Neutrophil (primary cell): ENCODE results near the gene GLIS1.

ENCODE experiments used
- H3K27ac ChIP-seq: fragments of 200-600 bp; sonication (generic); 2 replicates; pipeline ENCODE4 v1.5.1; 2016; ENCODE audit warnings: mild to moderate bottlenecking, moderate library complexity
- H3K27me3 ChIP-seq: fragments of 200-600 bp; sonication (generic); 2 replicates; pipeline ENCODE4 v1.6.0; 2016; ENCODE audit warnings: mild to moderate bottlenecking
- H3K36me3 ChIP-seq: fragments of 200-600 bp; sonication (generic); 2 replicates; pipeline ENCODE4 v1.5.1; 2017
- H3K4me1 ChIP-seq, 2 experiments: fragments of 200-600 bp in 1 of 2; sonication (generic) in 1 of 2; 1 replicate in 1 of 2; 2 replicates in 1 of 2; pipeline versions ENCODE4 v1.5.1 to v1.6.1; 2013 to 2016; ENCODE audit warnings: low read depth in 1 of 2, low read length in 1 of 2, mild to moderate bottlenecking in 1 of 2, moderate library complexity in 1 of 2; ENCODE audit not compliant: control insufficient read depth in 1 of 2, insufficient read depth in 1 of 2
- H3K4me3 ChIP-seq, 2 experiments: fragments of 200-600 bp in 1 of 2; sonication (generic) in 1 of 2; 1 replicate in 1 of 2; 2 replicates in 1 of 2; pipeline ENCODE4 v1.5.1; 2013 to 2016; ENCODE audit warnings: low read depth in 1 of 2, low read length in 1 of 2, mild to moderate bottlenecking in 1 of 2, moderate library complexity in 1 of 2
- H3K9me3 ChIP-seq: fragments of 200-600 bp; sonication (generic); 2 replicates; pipeline ENCODE4 v1.5.1; 2016
- TF ChIP-seq, protein P1 (sequence below): fragments of 200-600 bp; sonication (generic); IDR thresholded peaks from 2 replicates; pipeline ENCODE4 v1.5.1; 2016; ENCODE audit warnings: antibody characterized with exemption

GLIS1 gene

DNA sequence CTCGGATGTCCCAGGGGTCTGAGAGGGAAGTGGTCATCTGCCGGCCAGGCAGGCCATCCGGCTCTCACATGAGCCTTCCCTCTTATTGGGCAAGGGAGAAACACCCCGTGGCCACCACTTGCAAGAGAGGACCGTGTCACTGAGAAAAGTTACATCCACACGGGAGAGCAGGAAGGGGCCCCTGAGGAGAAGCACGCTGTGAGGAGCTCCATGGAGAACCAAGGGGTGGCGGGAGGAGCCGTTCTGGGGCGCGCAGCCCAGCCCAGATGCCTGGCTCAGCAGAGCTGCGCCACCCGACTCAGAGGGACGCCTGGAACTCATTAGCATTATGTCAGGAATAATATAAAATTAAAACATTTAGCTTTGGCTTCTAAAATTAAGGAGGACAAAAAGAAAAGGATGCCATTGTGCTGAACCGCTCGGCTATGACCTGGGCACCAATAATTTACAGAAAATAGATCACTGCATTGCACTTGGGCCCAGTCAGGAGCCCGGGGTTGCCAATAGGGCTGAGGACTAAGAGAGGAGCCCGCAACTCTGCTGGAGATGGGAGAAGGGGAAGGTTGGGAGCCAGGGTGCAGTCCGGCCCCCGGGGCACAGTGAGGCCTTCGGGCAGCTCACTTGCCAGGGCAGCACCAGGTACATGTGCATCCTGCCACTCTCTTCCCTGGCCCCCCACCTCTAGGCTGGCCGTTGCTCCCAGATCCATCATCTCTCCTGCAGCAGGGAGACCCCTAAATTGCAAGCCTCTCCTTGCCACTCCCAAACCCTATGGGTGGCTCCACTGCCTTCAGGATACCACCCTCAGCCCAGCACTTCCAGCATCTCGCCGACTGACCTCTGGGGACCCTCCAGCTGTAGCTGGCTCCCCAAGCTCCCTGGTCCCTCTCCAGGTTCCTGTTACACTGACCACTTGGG, 194.9 kb downstream of the GLIS1 start:
- Histone ChIP-seq H3K9me3 (no peaks in the 10 kb centered on the region), H3K36me3 (no peaks in the 10 kb centered on the region), H3K4me1 (no peaks in the 10 kb centered on the region), H3K27me3 (no peaks in the 10 kb centered on the region), H3K27ac (no peak overlapping the region), H3K4me3 (no peak overlapping the region)
- TF ChIP-seq, protein P1, sequence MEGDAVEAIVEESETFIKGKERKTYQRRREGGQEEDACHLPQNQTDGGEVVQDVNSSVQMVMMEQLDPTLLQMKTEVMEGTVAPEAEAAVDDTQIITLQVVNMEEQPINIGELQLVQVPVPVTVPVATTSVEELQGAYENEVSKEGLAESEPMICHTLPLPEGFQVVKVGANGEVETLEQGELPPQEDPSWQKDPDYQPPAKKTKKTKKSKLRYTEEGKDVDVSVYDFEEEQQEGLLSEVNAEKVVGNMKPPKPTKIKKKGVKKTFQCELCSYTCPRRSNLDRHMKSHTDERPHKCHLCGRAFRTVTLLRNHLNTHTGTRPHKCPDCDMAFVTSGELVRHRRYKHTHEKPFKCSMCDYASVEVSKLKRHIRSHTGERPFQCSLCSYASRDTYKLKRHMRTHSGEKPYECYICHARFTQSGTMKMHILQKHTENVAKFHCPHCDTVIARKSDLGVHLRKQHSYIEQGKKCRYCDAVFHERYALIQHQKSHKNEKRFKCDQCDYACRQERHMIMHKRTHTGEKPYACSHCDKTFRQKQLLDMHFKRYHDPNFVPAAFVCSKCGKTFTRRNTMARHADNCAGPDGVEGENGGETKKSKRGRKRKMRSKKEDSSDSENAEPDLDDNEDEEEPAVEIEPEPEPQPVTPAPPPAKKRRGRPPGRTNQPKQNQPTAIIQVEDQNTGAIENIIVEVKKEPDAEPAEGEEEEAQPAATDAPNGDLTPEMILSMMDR: no peak

DNA sequence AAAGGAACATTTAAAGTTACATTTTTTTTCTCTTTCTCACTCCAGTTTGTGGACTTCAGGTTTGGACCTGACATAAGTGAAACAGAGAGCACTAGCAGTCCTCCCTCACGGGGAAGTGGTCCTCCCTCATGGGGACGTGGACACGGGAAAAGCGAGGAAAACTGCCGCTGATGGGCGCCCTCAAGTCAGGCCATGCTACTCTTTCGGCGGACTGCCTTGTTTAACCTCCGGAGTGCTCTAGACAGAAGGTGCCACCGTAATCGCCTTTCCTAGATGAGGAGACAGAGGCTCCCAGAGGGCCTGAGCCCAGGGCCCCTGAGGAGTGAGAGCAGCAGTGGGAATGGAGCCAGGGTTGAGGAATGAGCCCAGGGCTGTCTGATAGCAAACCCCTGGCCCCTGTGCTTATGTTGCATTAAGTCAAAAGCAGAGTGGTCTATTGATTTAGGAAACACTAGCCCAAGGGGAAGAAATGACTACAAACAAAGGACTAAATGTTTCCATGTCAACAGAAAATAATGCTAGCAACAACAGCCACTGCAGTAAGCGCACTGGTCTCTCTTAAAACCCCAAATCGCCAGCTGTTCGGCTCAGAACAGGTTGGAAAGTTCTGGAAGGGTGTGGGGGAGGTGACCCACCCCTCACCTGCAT, 195.7 kb downstream of the GLIS1 start:
- H3K36me3 ChIP-seq: no peaks in the 10 kb centered on the region
- H3K9me3 ChIP-seq: no peaks in the 10 kb centered on the region
- H3K27ac ChIP-seq: no peak overlapping the region
- no peak overlapping the region for H3K4me3 ChIP-seq
- no peaks in the 10 kb centered on the region for H3K27me3 ChIP-seq
- TF ChIP-seq, protein P1: no peak
- no peaks in the 10 kb centered on the region for H3K4me1 ChIP-seq

DNA sequence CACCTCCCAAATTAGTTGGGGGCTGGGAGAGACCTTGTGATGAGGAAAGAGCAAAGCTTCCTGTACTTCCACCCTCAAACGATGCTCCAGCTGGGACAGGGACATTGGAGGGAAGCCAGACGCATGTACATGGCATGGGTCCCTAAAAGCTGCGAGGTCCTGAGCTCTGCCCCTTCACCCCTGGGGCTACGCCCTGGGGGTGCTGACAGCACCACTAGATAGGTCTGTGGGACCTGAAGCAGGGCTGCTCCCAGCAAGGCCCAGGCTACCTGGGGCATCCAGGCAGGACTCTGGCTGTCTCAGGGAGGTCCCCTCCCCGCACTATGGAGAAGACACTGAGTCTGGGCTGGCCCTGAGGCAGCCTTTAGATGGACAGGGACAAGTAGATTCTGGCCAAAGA, 196.4 kb downstream of the GLIS1 start:
- no peak overlapping the region for H3K27ac ChIP-seq
- no peaks in the 10 kb centered on the region for H3K4me1 ChIP-seq
- TF ChIP-seq, protein P1: no peak

DNA sequence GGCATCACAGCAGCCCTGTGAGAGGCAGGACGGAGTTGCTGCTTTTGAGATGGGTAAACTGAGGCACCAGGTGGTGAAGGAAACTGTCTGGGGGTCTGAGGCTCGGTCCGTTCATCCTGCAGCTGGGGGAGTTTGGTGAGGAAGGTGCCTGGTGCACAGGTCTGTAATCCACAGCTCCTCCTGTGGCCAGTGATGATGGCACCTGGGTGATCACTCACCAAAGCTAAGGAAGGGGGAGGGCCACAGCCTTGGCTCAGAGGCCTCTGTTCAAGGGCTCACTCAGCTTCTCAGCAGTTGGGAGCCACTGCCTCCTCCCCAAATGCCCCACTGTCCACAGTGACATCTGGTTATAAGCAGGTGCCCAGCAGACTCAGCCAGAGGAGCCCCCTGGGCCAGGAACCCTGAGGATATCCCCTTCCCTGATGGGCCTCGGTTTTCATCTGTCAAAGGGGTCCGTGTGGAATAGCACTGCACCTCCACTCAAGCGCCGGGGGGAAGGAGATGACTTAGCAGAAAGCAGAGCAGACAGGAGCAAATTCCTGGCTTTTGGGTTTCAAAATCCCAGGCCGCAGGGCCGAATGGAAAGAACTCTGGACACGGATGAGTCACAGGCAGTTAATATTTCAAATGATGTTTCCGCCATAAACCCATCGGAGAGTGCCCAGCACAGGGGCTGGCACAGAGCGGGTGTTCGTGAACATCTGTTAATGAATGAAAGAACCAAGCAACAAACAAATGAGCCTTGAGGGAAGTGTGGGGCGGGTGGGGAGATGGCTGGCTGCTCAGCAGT, 197.0 kb downstream of the GLIS1 start:
- TF ChIP-seq, protein P1: no peak
- Histone ChIP-seq H3K4me1 (no peaks in the 10 kb centered on the region), H3K9me3 (no peaks in the 10 kb centered on the region), H3K4me3 (no peak overlapping the region), H3K27ac (no peak overlapping the region), H3K36me3 (no peaks in the 10 kb centered on the region), H3K27me3 (no peaks in the 10 kb centered on the region)

More for the DNA sequence above, 196.4 kb downstream of the GLIS1 start:
- Histone ChIP-seq H3K9me3 (no peaks in the 10 kb centered on the region), H3K4me3 (no peak overlapping the region), H3K27me3 (no peaks in the 10 kb centered on the region), H3K36me3 (no peaks in the 10 kb centered on the region)

DNA sequence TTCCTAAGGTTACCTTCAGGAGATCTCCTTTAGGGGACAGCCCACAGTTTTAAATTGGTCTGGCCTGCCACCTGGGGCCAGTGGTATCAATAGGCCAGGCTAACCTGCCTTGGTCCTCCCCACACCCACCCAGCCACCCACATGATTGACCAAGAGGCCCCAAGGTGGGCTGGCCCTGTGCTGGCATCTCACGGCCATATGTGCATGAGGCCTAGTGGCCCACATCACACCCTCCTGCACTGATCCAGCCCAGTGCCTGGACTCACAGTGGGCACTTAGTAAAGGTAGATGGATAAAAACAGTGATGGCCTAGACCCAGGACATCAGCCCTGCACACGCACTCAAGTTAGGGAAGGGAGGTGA, 197.7 kb downstream of the GLIS1 start:
- TF ChIP-seq, protein P1: no peak
- no peaks in the 10 kb centered on the region for H3K27me3 ChIP-seq
- H3K4me1 ChIP-seq: no peaks in the 10 kb centered on the region
- H3K9me3 ChIP-seq: no peaks in the 10 kb centered on the region
- no peak overlapping the region for H3K4me3 ChIP-seq
- H3K36me3 ChIP-seq: no peaks in the 10 kb centered on the region
- no peak overlapping the region for H3K27ac ChIP-seq
